Activated CD4-positive, alpha-beta T cell treated with anti-CD3 and anti-CD28 coated beads, Interleukin-2, amount 10 ng/mL, durations not matched to agents 7 days and 5 days (primary cell): ENCODE results near the gene RITA1. TPM values are rescaled to one million over a fixed set of nuclear protein-coding genes. Genes with fewer than 3 reads are reported as not detected.
A peak's percentile ranks its signal among the peaks of the same experiment; 100 is the strongest.
"Not testable (repeated sequence)": the region's sequence is repeated elsewhere in the genome, so short reads cannot be mapped to it uniquely, and the experiment has no call there.

Experiments used
- CTCF ChIA-PET: fragments of 350-600 bp; sonication (Branson Sonifier 250); formaldehyde crosslinking; loops from one replicate; lab custom pipeline; 2021; ENCODE audit warnings: antibody characterized with exemption; lab: Charles Lee
- POLR2A ChIA-PET: fragments of 350-600 bp; sonication (Branson Sonifier 250); formaldehyde crosslinking; loops from one replicate; lab custom pipeline; 2021; ENCODE audit warnings: antibody characterized with exemption; lab: Charles Lee
- DNase-seq: peaks from one replicate; pipeline ENCODE4 v3.0.0-alpha.2; 2020
- H3K27ac Mint-ChIP-seq: one replicate; pipeline ENCODE4 v1.8.0; 2021; ENCODE audit warnings: mild to moderate bottlenecking, moderate library complexity, mixed read lengths
- H3K27me3 Mint-ChIP-seq: one replicate; pipeline ENCODE4 v1.8.0; 2021; ENCODE audit warnings: mixed read lengths
- H3K36me3 Mint-ChIP-seq: one replicate; pipeline ENCODE4 v1.8.0; 2021; ENCODE audit warnings: low read depth, mixed read lengths
- H3K4me1 Mint-ChIP-seq: one replicate; pipeline ENCODE4 v1.8.0; 2021; ENCODE audit warnings: mixed read lengths
- H3K4me3 Mint-ChIP-seq: one replicate; pipeline ENCODE4 v1.8.0; 2021; ENCODE audit warnings: mild to moderate bottlenecking, moderate library complexity, mixed read lengths
- H3K9me3 Mint-ChIP-seq: one replicate; pipeline ENCODE4 v1.8.0; 2021; ENCODE audit warnings: mixed read lengths
- total RNA-seq, 2 experiments: library from RNA; stranded (reverse); gene quantifications; one replicate each; pipeline ENCODE4 v1.2.3, GENCODE V29; 2021

The RITA1 gene
- total RNA-seq, 2 experiments from 2014 or later: 17.0 to 18.0 TPM

GRCh38 chr12:113201187-113202177, 16.0 kb downstream of the RITA1 start:
- Mint-ChIP-seq H3K9me3 (peaks cover 4% of the 10 kb centered on the region), H3K27me3 (no peaks in the 10 kb centered on the region), H3K4me1 (peaks cover 20% of the 10 kb centered on the region), H3K27ac (no peak overlapping the region), H3K4me3 (no peak overlapping the region), H3K36me3 (no peaks in the 10 kb centered on the region)
- no peak for DNase-seq
- CTCF ChIA-PET: interaction anchor here (0.6 to 1.6 kb wide), 2 partner anchors 9 to 61 kb away, joined by 4 to 7 read pairs; no protein-coding TSS in a partner anchor
- POLR2A ChIA-PET: no interaction called here

GRCh38 chr12:113202300-113203075, 17.0 kb downstream of the RITA1 start:
- CTCF ChIA-PET: interaction anchor here (1.2 to 1.8 kb wide), 3 partner anchors 16 to 166 kb away, joined by 3 to 6 read pairs (median 4); no protein-coding TSS in a partner anchor
- H3K9me3 Mint-ChIP-seq: peaks cover 5% of the 10 kb centered on the region
- DNase-seq: no peak
- peaks cover 23% of the 10 kb centered on the region for H3K4me1 Mint-ChIP-seq
- no peaks in the 10 kb centered on the region for H3K27me3 Mint-ChIP-seq
- H3K4me3 Mint-ChIP-seq: no peak overlapping the region
- H3K27ac Mint-ChIP-seq: no peak overlapping the region
- H3K36me3 Mint-ChIP-seq: no peaks in the 10 kb centered on the region
- POLR2A ChIA-PET: no interaction called here

GRCh38 chr12:113203852-113204760, 18.6 kb downstream of the RITA1 start:
- no peaks in the 10 kb centered on the region for H3K27me3 Mint-ChIP-seq
- H3K4me1 Mint-ChIP-seq: peaks cover 35% of the 10 kb centered on the region
- no peak overlapping the region for H3K4me3 Mint-ChIP-seq
- DNase-seq: no peak
- no peak overlapping the region for H3K27ac Mint-ChIP-seq
- ChIA-PET POLR2A (interaction anchor here (0.6 kb wide), 1 partner anchor 95 kb away, joined by 3 read pairs; no protein-coding TSS in a partner anchor), CTCF (interaction anchor here (0.9 to 1.8 kb wide), 6 partner anchors 9 to 165 kb away, joined by 3 to 6 read pairs (median 4); a partner anchor contains a TSS)
- no peaks in the 10 kb centered on the region for H3K36me3 Mint-ChIP-seq
- H3K9me3 Mint-ChIP-seq: peaks cover 5% of the 10 kb centered on the region

GRCh38 chr12:113204804-113205203, 19.3 kb downstream of the RITA1 start:
- ChIA-PET POLR2A (no interaction called here), CTCF (interaction anchor here (0.9 to 1.4 kb wide), 3 partner anchors 10 to 16 kb away, joined by 3 to 5 read pairs (median 3); a partner anchor contains a TSS)
- Mint-ChIP-seq H3K4me1 (peaks cover 42% of the 10 kb centered on the region), H3K36me3 (no peaks in the 10 kb centered on the region), H3K4me3 (no peak overlapping the region), H3K9me3 (peaks cover 5% of the 10 kb centered on the region), H3K27me3 (no peaks in the 10 kb centered on the region), H3K27ac (no peak overlapping the region)
- DNase-seq: no peak

- POLR2A ChIA-PET, H3K27me3 Mint-ChIP-seq, H3K36me3 Mint-ChIP-seq, H3K27ac Mint-ChIP-seq, H3K9me3 Mint-ChIP-seq, DNase-seq, H3K4me3 Mint-ChIP-seq: not testable (repeated sequence)
- H3K4me1 Mint-ChIP-seq: peaks cover 54% of the 10 kb centered on the region
- CTCF ChIA-PET: interaction anchor here (5.6 kb wide), 1 partner anchor 16 kb away, joined by 20 read pairs; the partner anchor contains the start of gene TPCN1
Measured at GRCh38 chr12:113206802-113207201, 21.3 kb downstream of the RITA1 start.

- peak overlapping the region; percentile 88 for H3K27ac Mint-ChIP-seq
- peaks cover 55% of the 10 kb centered on the region for H3K4me1 Mint-ChIP-seq
- H3K36me3 Mint-ChIP-seq: no peaks in the 10 kb centered on the region
- DNase-seq: peak; percentile 38
- peaks cover 5% of the 10 kb centered on the region for H3K9me3 Mint-ChIP-seq
- no peak overlapping the region for H3K4me3 Mint-ChIP-seq
- CTCF ChIA-PET: interaction anchor here (0.7 to 5.6 kb wide), 7 partner anchors 10 to 362 kb away, joined by 3 to 20 read pairs (median 4); partner anchors contain the start of gene TPCN1
- POLR2A ChIA-PET: no interaction called here
- no peaks in the 10 kb centered on the region for H3K27me3 Mint-ChIP-seq
Measured at GRCh38 chr12:113207613-113208040, 22.1 kb downstream of the RITA1 start.

- H3K27ac Mint-ChIP-seq: peak overlapping the region; percentile 88
Measured at GRCh38 chr12:113208041-113208934, 22.8 kb downstream of the RITA1 start.

GRCh38 chr12:113211160-113211559, 25.6 kb downstream of the RITA1 start:
- H3K36me3 Mint-ChIP-seq: no peaks in the 10 kb centered on the region
- no peak overlapping the region for H3K27ac Mint-ChIP-seq
- H3K27me3 Mint-ChIP-seq: no peaks in the 10 kb centered on the region
- DNase-seq: no peak
- H3K4me1 Mint-ChIP-seq: peaks cover 70% of the 10 kb centered on the region
- peaks cover 4% of the 10 kb centered on the region for H3K9me3 Mint-ChIP-seq
- CTCF ChIA-PET: interaction anchor here (0.6 to 5.6 kb wide), 6 partner anchors 11 to 750 kb away, joined by 3 to 20 read pairs (median 5); partner anchors contain the start of gene TPCN1
- POLR2A ChIA-PET: no interaction called here
- no peak overlapping the region for H3K4me3 Mint-ChIP-seq

More at GRCh38 chr12:113208041-113208934, 22.8 kb downstream of the RITA1 start:
- peak; percentile 82 for DNase-seq
- Mint-ChIP-seq H3K4me3 (peak overlapping the region; percentile 47), H3K27me3 (no peaks in the 10 kb centered on the region), H3K36me3 (no peaks in the 10 kb centered on the region), H3K4me1 (peaks cover 57% of the 10 kb centered on the region), H3K9me3 (peaks cover 5% of the 10 kb centered on the region)
- POLR2A ChIA-PET: interaction anchor here (0.9 kb wide), 1 partner anchor 24 kb away, joined by 3 read pairs; no protein-coding TSS in a partner anchor
- CTCF ChIA-PET: interaction anchor here (0.9 to 5.6 kb wide), 8 partner anchors 11 to 127 kb away, joined by 3 to 20 read pairs (median 4); partner anchors contain the start of genes SLC8B1 and TPCN1

- Mint-ChIP-seq H3K4me1 (peaks cover 46% of the 10 kb centered on the region), H3K27ac (no peak overlapping the region), H3K27me3 (peaks cover 2% of the 10 kb centered on the region), H3K9me3 (no peaks in the 10 kb centered on the region), H3K4me3 (no peak overlapping the region), H3K36me3 (no peaks in the 10 kb centered on the region)
- ChIA-PET POLR2A (no interaction called here), CTCF (interaction anchor here (1.3 kb wide), 1 partner anchor 12 kb away, joined by 3 read pairs; no protein-coding TSS in a partner anchor)
- peak; percentile 26 for DNase-seq
Measured at GRCh38 chr12:113214895-113215400, 29.4 kb downstream of the RITA1 start.

GRCh38 chr12:113216027-113216426, 30.5 kb downstream of the RITA1 start:
- CTCF ChIA-PET: no interaction called here
- no peak overlapping the region for H3K4me3 Mint-ChIP-seq
- no peak for DNase-seq

More at GRCh38 chr12:113216027-113216426, 30.5 kb downstream of the RITA1 start:
- POLR2A ChIA-PET: no interaction called here
- H3K9me3 Mint-ChIP-seq: no peaks in the 10 kb centered on the region
- no peaks in the 10 kb centered on the region for H3K36me3 Mint-ChIP-seq
- H3K27ac Mint-ChIP-seq: no peak overlapping the region
- peaks cover 2% of the 10 kb centered on the region for H3K27me3 Mint-ChIP-seq
- peaks cover 48% of the 10 kb centered on the region for H3K4me1 Mint-ChIP-seq
